ENCODE data around the gene MFRP.
"Not testable (repeated sequence)": the region's sequence is repeated elsewhere in the genome, so short reads cannot be mapped to it uniquely, and the experiment has no call there.

MFRP gene

DNA sequence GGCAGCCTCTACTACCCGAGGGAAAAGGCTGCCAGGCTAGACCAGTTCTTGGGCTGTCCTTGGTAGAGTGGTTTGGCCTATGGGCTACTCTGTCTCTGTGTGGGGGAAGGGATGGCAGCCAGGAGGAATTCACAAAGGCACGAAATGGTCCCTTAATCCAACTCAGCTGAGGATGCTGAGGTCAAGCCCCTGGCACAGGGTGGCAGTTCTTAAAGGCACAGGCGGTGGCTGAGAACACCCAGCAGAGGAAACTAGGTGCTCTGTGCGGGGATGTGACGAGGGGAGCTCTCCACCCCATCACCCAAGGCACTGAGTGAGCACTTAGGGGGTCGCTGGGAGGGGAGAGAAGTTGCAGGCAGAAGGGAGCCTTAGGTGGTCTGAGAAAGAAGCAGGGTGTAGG is at the start of gene MFRP:
Gene MFRP, minus strand, starts transcription at position 101 of the 400 bp plus-strand sequence. CDS start 192 bp downstream, outside the sequence.
- DNase-seq: no peak

DNA sequence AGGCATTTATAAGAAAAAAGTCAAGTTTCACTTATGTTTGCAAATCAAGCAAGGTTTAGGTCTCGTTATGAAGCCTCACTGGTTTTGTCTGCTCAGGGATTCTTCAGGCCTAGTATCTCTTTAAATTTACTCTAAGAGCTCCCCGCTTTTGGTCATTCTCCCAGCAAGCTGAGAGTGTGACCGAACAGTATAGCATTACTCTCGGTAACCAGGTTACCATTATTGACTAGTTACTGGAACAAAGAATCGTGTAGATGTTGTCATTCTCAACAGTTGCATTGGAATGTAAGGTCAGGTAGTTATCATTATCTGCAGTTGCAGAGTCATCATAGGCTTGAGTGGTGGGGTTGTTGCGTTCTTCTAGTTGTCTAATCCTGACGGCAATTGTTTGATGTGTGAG is 44.8 kb upstream of the MFRP start:
- DNase-seq: no peak

DNA sequence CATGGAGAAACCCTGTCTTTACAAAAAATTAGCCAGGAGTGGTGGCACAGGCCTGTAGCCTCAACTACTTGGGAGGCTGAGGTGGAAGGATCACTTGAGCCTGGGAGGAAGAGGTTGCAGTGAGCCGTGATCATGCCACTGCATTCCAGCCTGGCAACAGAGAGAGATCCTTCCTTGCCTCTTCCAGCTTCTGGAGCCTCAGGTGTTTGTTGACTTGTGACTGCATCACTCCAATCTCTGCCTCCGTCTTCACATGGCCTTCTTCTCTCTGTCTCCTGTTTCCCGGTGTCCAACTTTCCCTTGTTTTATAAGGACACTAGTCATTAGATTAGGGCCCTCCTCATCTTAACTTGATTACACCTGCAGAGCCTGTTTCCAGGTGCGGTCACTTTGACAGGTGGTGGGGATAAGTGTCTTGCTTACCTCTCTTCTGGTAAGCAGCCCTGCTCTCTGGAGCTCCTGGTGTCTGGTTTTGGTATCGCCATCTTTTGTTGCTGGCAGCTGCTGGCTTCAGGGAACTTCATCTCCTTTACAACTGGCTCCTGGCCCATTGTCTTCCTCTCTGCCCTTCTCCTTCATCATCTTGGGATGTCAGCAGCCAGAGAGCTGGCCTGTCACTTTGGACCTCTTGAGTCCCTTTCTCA is 43.2 kb upstream of the MFRP start:
- DNase-seq: no peak

DNA sequence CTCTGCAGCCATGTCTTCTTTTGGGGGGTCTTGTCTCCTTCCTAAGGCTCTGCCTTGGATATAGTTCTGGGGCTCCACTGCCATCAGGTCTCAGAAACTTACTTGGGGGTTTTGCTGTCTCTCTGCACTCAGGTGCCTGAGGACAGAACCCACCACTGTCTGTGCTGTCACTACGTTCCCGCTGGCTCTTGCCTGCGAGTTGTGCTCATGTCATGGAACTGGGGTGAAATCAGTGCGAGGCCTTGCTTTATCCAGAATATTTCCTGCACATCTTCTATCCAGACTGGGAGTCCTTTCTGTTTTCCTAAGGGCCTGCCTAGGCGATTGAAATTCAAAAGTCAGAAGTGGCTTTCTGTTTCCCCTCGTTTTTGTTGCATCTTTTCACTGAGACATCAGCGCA is 41.6 kb upstream of the MFRP start:
- no peak for DNase-seq

- DNase-seq: no peak
These were observed 37.8 kb upstream of the MFRP start for GRCh38 chr11:119384332-119384731.

DNA sequence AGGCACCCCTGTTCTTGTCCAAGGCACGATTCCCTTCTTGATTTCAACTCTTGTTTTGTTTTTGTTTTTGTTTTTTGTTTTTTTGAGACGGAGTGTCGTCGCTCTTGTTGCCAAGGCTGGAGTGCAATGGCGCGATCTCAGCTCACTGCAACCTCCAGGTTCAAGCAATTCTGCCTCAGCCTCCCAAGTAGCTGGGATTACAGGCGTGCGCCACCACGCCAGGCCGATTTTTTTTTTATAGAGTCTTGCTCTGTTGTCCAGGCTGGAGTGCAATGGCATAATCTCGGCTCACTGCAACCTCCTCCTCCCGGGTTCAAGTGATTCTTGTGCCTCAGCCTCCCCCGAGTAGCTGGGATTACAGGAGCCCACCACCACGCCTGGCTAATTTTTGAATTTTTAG is 36.0 kb upstream of the MFRP start:
- not testable (repeated sequence) for DNase-seq

DNA sequence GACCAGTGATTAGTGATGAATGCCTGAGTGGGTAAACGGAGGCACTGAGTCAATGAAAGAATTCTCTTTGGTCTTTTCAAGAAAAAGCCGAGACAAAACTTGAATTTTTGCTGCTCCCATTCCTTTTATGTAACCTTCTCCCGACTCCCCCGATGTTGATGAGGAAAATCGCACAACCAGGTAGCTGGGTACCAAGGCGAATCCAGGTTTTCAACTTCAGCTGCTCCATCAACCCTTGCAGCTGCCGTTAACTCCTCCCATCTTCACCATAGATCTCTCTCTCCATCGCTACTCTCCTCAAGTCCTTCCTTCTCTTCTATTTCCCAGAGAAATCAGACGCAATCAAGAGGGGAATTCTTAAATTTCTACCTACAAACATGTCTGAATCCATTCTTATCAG is 35.6 kb upstream of the MFRP start:
- DNase-seq: no peak

DNA sequence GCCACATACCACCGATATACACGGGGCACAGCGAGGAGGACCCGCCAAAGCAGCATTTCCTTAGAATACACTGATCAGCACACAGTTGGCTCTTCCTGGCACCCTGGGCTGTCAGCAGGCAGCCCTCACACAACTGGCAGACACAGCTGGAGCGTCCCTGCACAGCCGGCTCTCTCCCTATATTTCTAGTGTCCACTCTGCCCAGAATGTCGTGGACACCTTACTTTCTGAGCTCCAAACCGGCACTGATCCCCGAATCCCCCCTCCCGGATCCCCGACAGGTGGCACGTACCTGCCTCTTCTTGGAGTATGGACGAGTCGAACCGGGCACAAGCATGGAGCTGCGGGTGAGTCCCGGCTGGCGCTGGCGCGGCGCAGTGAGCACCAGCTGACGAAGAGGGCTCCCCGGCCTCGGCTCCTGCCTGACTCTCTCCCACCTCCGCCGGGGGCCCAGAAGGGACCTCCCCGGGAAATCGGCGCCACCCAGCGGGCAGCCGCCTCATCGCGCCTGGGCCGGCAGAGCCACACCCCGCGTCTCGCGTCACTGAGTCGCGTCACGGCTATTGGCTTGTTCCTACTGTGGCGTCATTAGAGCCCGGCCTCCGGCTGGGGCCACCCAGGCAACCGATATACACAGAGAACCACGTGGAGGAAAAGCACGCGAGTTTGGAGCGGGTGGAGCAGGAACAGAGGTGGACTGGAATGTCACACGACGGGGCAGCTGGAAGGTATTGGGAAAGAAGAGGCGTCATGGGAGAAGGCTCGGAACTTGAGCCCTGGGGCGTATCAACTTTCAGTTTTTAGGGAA is 34.9 kb upstream of the MFRP start, which contains the start of gene USP2:
Gene USP2, minus strand, starts transcription at position 510 of the 808 bp plus-strand sequence. CDS start 8,210 bp downstream, outside the sequence.
- peak; percentile 97 for DNase-seq

GRCh38 chr11:119380827-119381180 is 34.3 kb upstream of the MFRP start:
- DNase-seq: no peak

- DNase-seq: no peak
These were observed 33.8 kb upstream of the MFRP start for GRCh38 chr11:119380160-119380826.

GRCh38 chr11:119378851-119379465 is 32.5 kb upstream of the MFRP start:
- DNase-seq: no peak

GRCh38 chr11:119377961-119378667 is 31.6 kb upstream of the MFRP start:
- no peak for DNase-seq

DNA sequence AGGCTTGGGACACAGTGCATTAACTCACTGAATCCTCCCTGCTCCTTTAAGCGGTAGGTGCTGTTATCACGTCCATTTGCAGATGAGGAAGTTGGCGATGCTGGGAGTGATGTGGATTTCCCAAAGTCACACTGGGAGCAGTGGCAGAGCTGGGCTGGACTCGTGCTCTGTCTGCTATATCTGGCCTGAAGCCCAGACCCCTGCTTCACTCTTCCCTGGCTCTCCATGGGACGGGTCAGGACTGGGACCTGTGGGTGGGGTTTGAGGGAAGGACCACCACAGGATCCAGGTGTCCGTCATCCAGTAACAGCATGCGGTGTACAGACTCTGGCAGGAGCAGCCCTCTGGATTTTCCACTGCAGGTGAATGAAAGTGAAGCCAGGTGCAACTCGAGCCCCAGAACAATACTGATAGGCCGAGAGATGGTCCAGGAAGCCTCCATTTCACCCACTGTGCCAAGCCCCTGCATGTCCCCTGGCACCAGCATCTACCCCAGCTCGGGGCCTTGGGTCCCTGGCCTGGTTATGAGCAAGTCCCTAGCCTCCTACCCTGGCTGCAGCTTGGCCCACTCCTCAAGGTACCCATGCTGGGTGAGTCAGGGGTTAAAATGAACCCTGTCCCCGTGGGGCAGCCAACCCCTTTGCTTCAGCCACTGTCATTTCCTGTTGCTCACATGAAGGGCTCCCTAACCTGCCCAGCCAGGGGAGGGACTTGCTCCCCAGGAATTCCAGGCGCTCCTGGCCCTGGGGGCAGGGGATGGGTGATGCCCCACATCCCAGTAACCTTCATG is 30.8 kb upstream of the MFRP start:
- no peak for DNase-seq

DNA sequence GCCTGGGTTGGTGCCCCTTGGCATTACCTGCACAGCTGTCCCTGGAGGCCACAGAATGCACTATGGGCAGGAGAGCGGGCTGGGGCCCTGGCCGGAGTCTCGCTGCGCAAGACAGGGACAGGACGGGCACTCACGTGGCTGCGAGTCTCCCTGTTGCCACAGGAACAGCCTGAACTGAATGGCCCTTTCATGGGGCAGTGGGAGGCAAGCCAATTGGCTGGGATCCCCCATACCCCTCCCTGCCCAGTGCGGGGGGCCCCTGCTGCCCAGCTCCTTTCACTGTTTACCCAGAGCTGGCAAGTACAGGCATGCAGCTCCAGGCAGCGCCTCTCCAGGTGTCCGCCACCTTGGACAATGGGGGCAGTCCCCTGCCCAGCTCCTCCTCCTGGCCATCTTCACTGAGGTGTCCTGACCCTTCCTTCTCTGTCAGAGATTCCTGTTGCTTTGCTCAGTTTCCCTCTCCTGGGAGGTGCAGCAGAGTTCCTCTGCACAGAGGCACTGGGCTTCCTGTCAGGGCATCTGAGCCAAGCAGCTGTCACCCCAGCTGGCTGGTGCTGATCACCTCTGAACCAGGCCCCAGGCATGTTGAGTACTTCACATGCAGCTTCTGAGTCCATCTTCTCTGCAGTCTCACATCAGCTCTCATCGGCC is 29.8 kb upstream of the MFRP start:
- no peak for DNase-seq

- no peak for DNase-seq
These were observed 29.1 kb upstream of the MFRP start for GRCh38 chr11:119375337-119376196.

DNA sequence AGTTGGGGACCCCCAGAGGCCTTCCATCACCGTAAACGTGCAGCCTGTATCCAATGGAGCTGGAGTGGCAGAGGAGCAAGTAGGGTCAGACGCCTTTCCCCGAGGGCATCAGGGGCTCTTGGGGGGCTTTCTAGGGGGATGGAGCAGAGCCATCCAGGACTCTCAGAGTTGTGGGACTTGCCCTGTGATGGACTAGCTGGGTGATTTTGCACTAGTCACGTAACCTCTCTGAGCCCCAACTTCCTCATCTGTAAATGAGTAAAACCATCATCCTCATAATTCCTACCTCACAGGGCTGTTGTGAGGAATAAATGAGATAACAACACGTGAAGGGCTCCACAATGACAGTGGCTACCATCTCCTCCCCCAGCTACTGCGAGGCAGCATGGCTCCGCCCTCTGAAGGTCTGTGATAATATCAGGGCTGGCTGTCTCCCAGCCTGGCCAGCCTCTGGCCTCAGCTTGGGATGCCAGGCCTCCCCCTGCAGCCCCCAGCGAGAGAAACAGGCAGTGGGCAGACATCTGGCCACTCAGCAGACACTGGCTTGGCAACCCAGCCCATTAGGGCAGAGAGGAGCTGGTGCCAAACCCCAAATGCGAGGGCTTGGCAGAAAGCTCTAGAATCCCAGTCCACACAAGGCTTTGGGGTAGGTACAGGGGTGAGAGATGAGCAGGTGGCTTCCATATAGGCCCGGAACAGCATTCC is 28.3 kb upstream of the MFRP start:
- DNase-seq: no peak

DNA sequence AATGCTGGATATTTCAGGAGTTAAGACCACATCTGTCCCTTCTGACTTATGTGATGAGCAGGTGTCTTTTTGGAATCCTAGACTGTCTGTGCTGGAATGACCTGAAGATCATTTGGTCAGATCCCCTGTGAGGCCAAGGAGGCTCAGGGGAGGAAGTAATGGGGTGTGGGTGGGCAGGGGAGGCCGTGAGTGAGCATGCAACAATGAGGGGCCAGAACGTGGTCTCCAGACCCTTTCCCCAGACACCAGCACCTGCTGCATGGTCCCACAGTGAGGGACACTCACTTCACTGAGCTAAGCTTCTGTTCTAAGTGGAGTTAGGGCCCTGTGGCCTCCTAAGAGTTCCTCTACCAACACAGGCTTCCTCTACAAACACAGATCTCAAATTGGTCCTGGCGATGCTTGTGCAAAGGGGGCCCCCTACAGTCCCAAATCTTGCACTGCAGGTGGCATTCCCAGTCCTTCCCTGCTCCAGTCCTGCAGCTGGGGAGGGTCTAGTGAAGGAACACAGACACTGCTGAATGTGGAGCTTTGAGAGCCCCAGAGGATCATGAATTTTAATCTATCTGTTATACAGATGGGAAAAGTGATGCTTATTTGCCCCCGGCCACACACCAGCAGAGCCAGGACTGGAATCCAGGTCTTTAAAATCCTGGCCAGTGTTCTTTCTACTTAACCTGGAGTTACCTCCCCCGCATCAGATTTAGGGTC is 27.6 kb upstream of the MFRP start:
- DNase-seq: peak; percentile 66

DNA sequence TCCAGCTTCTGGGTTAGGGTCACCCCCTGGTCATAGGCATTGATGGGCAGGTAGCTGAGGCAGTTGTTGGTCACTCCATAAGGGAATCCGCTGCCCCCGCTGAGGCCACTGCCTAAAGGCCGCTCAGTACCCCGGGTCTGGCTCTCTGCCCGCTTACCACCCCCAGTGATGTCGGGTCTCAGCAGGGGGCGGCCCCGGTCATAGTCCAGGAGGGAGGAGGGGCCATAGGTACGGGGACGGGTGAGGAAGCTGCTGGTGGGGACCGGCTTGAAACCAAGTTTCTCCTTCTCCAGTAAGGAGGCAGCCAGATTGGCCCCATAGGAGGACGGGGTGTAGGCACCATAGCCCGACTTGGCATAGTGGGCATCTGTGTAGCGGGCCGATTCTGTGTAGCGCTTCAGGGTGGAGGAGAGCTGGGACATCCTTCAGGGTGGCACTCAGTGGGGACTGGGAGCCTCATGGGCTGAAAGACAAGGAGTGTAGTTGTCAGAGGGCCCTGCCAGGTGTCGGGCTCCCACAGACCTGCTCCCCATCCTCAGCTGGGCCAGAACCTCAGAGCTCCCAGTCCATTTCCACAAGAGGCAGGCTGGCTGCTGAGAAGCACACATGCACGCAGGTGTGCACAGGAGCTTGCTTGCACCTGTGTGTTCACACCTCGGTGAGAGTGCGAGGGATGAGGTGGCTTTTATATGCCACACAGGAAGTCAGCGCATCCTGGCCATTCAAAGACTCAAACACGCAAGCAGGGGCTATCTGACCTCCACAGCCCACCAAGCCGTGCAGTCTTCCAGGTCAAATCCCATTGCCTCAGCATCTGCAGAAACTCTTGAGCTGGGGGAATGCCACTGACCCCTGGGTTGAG is 26.8 kb upstream of the MFRP start:
- DNase-seq: no peak

Measured in inflammatory macrophage treated with lipopolysaccharide for 4 hours (primary cell).